NCI-H748 (cell line): ENCODE data around the gene TIGIT.

Source experiments
- DNase-seq: peaks from one replicate; lab custom pipeline; 2025; ENCODE audit not compliant: unreplicated experiment; lab: John Stamatoyannopoulos, UW

Gene TIGIT

GRCh38 chr3:114308830-114309229, 15.0 kb downstream of the TIGIT start:
- DNase-seq: no peak

GRCh38 chr3:114310695-114311094, 16.9 kb downstream of the TIGIT start:
- no peak for DNase-seq

DNA sequence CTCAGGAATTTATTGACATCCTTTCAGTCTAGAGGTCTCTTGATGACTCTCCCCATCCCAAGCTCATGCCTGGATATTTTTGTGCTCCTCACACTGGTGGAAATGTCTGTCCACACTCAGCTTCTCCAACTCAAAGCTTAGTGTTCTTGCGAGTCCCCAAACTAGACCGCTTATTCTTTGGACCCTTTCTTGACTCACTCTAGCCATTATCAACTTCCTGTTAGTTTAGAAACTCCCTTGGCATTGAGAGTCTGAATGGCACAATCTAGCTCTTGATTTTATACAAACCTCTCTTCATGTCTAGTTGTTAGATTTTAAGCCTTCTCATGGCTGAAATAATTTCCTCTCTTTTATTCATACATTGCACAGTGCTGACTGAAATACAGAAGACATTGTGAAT, 19.6 kb downstream of the TIGIT start:
- no peak for DNase-seq

DNA sequence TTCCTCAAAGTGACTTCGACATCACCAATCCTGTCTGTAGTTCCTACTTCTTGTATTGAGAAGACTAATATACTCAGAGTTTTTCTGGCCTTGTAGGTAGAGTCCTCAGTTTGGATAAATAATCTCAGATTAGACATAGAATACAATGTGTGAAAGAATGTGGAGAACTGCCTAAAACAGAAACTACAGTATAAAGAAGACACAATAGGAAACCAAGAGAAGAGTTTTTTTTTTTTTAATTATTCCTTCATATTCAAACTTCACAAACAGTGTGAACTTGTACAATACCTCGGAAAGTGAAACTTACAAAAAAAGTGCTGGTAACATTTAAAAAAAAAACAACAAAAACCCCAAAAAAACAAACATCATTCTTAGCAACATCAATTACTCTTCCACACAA, 20.5 kb downstream of the TIGIT start:
- no peak for DNase-seq

- no peak for DNase-seq
Measured at GRCh38 chr3:114318295-114318694, 24.5 kb downstream of the TIGIT start.

DNA sequence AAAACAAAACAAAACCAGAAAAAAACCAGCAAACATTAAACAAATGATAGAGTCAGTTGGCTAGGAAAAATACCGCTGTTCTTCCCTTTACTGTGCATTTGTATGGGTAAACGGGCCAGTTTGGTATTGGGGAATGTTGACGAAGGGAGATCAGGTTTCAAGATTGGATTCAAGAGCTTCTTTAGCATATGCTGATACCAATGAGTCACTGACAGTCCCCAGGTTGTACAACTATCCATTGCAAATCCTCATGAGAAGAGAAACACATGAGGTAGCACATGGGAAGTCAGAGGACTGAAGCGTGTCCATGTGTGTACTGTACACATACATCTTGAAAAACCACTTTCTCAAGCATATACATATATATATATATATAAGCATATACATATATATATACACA, 25.6 kb downstream of the TIGIT start:
- peak; percentile 57 for DNase-seq

DNA sequence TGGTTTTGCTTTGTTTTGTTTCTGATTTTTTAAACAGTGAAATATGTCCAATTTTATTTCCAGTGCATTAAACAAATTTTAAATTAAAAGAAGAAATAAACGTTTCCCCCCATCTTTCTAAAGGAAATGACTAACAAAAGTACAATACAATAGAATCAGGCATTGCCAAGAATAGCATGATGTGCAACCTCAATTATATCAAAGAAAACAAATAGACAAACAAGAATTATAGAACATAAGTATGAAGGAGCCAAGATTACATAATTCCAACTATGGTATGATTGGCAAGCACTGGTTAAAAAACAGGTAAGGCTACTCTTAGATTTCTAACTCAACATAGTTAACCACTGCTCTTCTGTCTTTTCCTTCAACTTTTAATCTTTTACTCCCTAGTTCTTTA, 26.4 kb downstream of the TIGIT start:
- no peak for DNase-seq

DNA sequence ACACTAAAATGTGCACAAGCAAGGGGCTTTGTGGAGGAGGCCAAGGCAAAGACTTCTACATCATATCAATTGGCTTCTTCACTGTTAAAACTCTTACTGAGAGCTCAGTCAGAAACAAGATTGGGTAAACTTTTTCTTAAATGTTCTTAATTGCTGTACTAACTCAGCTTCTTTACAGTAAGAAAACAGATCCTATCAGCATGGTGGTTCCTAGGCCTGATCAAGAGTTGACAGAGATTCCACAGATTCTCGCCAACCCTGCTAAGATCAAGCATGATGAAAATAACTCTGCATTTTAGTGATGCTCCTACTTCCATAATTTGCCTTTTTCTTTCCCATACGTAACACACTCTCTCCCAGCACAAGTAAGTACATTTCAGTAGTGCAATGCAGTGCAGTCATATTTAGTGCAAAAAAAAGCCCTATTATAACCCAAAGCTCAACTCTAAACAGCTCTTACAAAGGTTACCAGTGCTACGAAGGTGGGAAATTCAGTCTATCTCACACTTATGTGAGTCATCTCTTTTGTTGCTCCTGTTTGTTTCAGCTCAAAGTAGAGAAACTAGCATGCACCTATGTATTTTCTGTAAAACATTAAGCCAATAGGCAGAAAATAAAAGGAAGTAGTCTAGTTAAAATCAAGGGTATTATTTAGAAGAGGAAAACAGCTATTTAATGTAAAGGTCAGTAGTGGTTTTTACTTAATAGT, 29.9 kb downstream of the TIGIT start:
- no peak for DNase-seq

GRCh38 chr3:114327665-114328064, 33.8 kb downstream of the TIGIT start:
- DNase-seq: no peak

GRCh38 chr3:114328345-114328744, 34.5 kb downstream of the TIGIT start:
- no peak for DNase-seq

DNA sequence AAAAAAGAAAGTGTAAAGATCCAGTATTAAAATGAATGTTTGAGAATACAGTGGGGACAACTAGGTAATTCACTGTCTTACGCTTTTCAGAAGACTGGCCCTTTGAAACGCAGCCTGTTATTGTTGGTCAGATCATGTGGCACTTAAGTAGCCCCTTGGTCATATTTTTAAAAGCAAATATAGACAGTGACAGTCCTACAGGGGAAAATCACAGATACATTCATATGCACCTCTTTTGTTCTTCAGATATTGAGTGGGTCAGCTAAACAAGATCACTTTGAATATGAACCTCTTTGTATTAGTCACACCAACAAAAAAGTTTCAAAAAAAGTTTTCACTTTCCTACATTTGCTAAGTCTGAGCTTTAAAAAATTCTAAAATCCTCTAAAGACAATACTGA, 36.0 kb downstream of the TIGIT start:
- no peak for DNase-seq

GRCh38 chr3:114331007-114331406, 37.2 kb downstream of the TIGIT start:
- no peak for DNase-seq

GRCh38 chr3:114331710-114332109, 37.9 kb downstream of the TIGIT start:
- no peak for DNase-seq

GRCh38 chr3:114332342-114333179, 38.7 kb downstream of the TIGIT start:
- DNase-seq: no peak

- no peak for DNase-seq
Measured at GRCh38 chr3:114333180-114333922, 39.5 kb downstream of the TIGIT start.

DNA sequence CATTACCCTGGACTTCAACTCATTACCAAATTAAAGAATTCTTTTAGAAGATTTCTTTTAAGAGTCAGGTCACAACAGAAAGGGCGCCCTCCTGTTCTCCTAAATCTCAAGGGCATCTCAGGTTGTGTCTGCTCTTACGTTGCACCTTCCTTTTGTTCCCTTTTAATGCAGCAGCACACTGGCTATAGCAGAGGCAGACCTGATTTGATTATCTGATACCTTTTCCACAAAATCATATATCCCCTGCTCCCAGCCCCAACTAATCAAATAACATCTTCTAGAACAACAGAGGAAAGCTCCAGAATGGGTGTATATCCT, 40.1 kb downstream of the TIGIT start:
- no peak for DNase-seq

- DNase-seq: no peak
Measured at GRCh38 chr3:114336122-114336697, 42.4 kb downstream of the TIGIT start.

GRCh38 chr3:114336857-114337256, 43.0 kb downstream of the TIGIT start:
- no peak for DNase-seq

- DNase-seq: no peak
Measured at GRCh38 chr3:114338651-114339357, 45.0 kb downstream of the TIGIT start.

DNA sequence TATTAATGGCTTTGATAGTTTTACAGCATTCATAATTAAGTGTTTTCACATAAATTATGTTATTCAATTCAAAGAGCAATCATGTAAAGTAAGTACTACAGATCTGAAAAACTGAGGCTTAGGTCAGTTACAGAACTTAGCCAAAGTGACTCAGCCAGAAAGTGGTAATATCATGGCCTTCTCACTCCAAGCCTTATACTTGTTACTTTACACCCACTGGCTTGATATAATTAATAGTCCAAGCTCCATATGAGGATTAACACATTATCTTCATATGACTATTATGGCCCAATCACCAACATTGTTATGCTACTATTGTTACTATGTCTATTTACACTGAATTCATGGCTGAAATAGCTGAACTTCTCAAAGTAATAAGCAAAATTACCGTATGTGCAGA, 50.7 kb downstream of the TIGIT start:
- no peak for DNase-seq

DNA sequence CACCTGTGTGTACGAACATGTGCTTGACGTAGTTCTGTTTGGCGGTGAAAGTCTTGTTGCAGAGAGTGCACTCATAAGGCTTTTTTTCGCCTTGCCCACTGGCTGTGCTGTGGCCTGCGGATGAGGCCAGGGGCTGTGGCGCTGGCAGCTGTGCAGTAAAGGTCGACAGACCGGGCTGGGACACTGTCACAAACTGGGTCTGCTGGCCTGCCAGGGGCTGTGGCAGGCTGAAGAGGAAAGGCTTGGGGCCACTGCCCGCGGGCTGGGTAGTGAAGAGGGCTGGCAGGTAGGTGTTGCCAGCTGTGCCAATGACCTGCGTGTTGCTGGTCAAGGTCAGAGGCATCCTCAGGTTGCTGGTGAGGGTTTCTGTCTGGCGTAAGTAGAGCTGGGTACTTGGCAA, 56.4 kb downstream of the TIGIT start:
- no peak for DNase-seq
